PFSK-1 (cell line): ENCODE data around the gene RFTN1.

Source experiments
- FOXP2 ChIP-seq: optimal IDR thresholded peaks from 2 replicates; pipeline ENCODE3; 2011; ENCODE audit warnings: borderline replicate concordance, control low read depth, inconsistent platforms; ENCODE audit not compliant: insufficient read depth; ENCODE audit errors: extremely low read length, extremely low read depth
- POLR2AphosphoS5 ChIP-seq: IDR thresholded peaks from 2 replicates; pipeline ENCODE4 v1.6.1; 2012; ENCODE audit warnings: low read depth, mild to moderate bottlenecking, control low read depth, low read length, moderate library complexity
- SIN3A ChIP-seq: IDR thresholded peaks from 2 replicates; pipeline ENCODE4 v1.6.1; 2012; ENCODE audit warnings: mild to moderate bottlenecking, low read length, moderate library complexity, borderline replicate concordance; ENCODE audit not compliant: insufficient read depth
- TAF1 ChIP-seq: IDR thresholded peaks from 2 replicates; pipeline ENCODE4 v1.6.1; 2012; ENCODE audit warnings: low read length, control low read depth, borderline replicate concordance; ENCODE audit not compliant: insufficient read depth
- TF ChIP-seq, protein P1 (sequence below), 2 experiments: IDR thresholded peaks; 2 replicates each; pipeline versions ENCODE4 v1.6.1 to v1.8.0; 2011 to 2012; ENCODE audit warnings: low read depth in 2 of 2, low read length in 2 of 2, control low read depth in 1 of 2, inconsistent platforms in 1 of 2, mild to moderate bottlenecking in 1 of 2, moderate library complexity in 1 of 2; ENCODE audit not compliant: insufficient read depth in 1 of 2

RFTN1 gene

DNA sequence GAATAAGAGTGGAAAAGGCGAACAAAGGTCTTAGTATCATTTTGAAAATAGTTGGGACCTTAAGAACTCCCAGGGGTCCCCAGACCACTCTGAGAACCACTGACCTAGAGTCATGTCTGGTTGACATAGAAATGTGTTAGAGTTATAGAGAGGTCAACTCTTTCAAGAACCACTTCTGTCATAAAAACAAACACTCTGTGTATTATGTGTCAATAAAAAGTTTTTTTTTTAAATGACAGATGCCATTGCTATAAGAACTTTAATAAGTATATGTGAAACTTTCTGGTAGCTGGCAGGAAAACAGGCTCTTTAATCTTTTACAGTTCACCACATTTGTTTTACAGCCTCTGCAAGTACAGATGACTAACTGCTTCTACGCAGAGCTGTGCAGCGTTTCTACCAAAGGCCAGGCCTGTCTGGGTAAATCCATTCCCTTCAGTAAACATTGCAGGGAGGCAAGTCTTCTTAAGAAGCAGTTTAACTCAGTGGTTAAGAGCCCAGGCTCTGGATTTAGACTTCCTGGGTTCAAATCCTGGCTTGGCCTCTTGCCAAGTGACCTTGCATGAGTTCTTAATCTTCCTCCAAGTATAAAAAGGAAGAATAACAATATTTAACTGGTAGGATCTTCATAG is 56.6 kb downstream of the RFTN1 start:
- TF ChIP-seq, protein P1, sequence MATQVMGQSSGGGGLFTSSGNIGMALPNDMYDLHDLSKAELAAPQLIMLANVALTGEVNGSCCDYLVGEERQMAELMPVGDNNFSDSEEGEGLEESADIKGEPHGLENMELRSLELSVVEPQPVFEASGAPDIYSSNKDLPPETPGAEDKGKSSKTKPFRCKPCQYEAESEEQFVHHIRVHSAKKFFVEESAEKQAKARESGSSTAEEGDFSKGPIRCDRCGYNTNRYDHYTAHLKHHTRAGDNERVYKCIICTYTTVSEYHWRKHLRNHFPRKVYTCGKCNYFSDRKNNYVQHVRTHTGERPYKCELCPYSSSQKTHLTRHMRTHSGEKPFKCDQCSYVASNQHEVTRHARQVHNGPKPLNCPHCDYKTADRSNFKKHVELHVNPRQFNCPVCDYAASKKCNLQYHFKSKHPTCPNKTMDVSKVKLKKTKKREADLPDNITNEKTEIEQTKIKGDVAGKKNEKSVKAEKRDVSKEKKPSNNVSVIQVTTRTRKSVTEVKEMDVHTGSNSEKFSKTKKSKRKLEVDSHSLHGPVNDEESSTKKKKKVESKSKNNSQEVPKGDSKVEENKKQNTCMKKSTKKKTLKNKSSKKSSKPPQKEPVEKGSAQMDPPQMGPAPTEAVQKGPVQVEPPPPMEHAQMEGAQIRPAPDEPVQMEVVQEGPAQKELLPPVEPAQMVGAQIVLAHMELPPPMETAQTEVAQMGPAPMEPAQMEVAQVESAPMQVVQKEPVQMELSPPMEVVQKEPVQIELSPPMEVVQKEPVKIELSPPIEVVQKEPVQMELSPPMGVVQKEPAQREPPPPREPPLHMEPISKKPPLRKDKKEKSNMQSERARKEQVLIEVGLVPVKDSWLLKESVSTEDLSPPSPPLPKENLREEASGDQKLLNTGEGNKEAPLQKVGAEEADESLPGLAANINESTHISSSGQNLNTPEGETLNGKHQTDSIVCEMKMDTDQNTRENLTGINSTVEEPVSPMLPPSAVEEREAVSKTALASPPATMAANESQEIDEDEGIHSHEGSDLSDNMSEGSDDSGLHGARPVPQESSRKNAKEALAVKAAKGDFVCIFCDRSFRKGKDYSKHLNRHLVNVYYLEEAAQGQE (IDR thresholded peaks at IDR 0.05; ENCODE audit: insufficient read depth in 1 of 2, low read depth in 2 of 2, low read length in 2 of 2): no peak
- TF ChIP-seq POLR2AphosphoS5: no peak
- TF ChIP-seq FOXP2: no peak
- TF ChIP-seq TAF1: no peak
- no peak for TF ChIP-seq SIN3A

DNA sequence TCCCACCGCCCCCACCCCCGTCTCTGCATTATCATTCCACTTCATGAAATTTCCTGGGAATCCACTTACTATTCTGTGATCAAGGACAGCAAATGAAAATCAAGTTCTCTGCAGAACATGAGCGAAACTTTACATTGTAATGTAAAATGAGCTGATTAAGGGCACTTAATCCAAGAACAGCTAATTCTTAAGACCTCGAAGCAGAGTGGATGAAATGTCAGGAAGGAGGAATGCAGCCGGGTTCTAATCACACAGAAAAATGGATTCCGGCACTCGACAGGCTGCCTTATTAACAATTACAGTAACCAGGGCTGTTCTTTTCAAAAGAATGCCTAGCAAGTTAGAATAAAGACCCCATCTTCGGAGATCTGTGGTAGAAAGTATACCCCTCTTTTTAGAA is 57.5 kb downstream of the RFTN1 start:
- TF ChIP-seq POLR2AphosphoS5 (no peak), TAF1 (no peak), SIN3A (no peak), FOXP2 (no peak)
- TF ChIP-seq, protein P1 (IDR thresholded peaks at IDR 0.05; ENCODE audit: insufficient read depth in 1 of 2, low read depth in 2 of 2, low read length in 2 of 2): no peak

DNA sequence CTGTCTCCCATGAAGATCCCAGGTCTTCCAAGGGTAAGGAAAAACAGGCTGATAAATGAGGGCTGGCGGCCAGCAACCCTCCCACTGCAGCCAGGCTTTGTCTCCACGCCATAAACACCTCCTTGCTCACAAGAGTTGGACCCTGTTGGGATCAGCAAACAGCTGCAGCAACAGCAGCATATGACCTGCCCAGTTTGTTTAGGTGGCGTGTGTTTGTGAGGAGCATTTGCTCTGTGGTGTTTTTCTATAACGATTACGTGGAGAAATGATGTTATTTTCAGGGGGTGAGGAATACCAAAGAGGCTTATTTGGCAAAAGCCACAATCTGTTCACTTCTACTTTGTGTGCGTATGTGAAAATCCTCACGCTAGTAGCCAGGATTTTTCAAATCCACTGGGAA is 58.5 kb downstream of the RFTN1 start:
- TF ChIP-seq TAF1 (no peak), FOXP2 (no peak), POLR2AphosphoS5 (no peak), SIN3A (no peak)
- TF ChIP-seq, protein P1 (IDR thresholded peaks at IDR 0.05; ENCODE audit: insufficient read depth in 1 of 2, low read depth in 2 of 2, low read length in 2 of 2): no peak

DNA sequence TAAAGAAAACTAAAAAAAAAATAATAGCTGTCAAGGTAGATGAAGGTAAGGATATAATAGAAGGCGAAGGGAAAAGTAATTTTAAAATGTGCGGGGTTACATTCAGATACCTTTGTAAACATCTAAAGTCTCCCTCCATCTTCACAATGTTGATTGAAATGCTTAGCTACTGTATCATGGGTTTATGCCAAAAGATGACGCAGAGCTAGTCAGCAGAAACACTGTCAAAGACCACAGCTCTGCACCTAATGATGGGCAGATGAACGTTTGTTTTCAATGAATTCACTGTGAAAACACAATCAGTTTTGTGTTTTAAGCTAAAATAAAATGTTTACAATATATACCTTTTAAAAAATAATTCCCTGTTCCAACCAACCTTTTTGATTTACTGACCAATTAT is 61.2 kb downstream of the RFTN1 start:
- TF ChIP-seq, protein P1 (IDR thresholded peaks at IDR 0.05; ENCODE audit: insufficient read depth in 1 of 2, low read depth in 2 of 2, low read length in 2 of 2): no peak
- no peak for TF ChIP-seq TAF1
- TF ChIP-seq FOXP2: no peak
- TF ChIP-seq POLR2AphosphoS5: no peak
- no peak for TF ChIP-seq SIN3A
